Measurements from ENCODE around the gene MYH4.

Gene MYH4

DNA sequence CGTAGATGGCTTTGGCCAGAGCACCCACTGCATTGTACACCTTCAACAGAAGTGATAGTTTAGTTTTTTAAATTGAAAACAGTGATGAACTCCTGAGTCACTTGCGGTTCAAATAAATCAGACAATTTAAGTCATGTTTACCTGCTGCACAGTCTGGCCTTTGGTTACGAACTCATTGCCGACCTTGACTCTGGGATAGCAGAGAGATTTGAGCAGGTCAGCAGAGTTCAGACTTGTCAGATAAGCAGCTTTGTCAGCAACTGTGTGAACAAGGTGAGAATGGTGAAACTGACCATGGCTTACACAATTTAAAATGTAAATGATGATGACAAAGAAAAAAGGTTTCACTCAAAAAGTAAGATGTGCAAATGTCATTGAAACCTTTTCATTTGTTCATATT, 9.3 kb downstream of the MYH4 start:
- no peak for DNase-seq (ENCODE audit: low read depth)
- TF ChIP-seq CTCF (IDR thresholded peaks at IDR 0.05; ENCODE audit: low read depth, low read length, missing control alignments): no peak
- no peak overlapping the region for H3K4me3 ChIP-seq (ENCODE audit: low read depth, low read length)

DNA sequence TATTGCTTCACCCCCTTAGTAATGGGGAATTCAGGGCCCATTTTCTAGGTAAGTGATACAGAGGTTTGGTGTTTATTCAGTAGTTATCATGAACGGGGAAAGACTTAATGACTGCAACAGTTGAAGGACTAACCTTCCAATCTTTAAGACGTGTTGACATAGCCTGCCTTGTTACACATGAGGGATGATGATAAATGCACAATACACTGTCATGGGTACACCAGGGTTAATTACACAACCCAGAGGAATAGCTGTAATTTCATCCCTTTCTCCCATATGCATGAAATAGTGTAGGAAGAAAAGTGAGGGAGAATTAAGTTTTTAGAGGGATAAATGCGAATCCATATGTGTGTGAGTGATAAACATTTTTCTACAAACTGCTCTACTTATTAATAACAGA, 10.7 kb downstream of the MYH4 start:
- TF ChIP-seq CTCF (IDR thresholded peaks at IDR 0.05; ENCODE audit: low read depth, low read length, missing control alignments): no peak
- no peak for DNase-seq (ENCODE audit: low read depth)
- no peak overlapping the region for H3K4me3 ChIP-seq (ENCODE audit: low read depth, low read length)

DNA sequence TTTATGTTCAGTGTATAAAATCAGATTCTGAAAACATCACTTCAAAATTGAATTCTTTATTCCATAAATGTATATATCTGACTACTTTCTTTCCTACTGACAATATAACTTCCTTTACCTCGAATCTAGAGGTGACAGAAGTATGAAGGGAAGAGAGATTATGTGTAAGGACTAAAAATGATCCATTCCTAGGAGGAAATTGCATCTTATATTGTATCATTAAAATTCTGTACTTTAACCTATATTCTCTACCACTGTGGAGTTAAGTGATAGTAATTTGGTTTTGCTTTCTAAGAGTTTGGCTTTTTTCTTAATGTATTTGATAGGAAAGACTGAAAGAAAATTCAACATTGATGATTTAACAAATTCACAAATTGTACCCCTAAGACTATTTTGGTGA, 11.4 kb downstream of the MYH4 start:
- H3K4me3 ChIP-seq (ENCODE audit: low read depth, low read length): no peak overlapping the region
- no peak for DNase-seq (ENCODE audit: low read depth)
- TF ChIP-seq CTCF (IDR thresholded peaks at IDR 0.05; ENCODE audit: low read depth, low read length, missing control alignments): no peak

GRCh38 chr17:10447026-10447931, 22.1 kb downstream of the MYH4 start:
- no peak overlapping the region for H3K4me3 ChIP-seq (ENCODE audit: low read depth, low read length)
- TF ChIP-seq CTCF (IDR thresholded peaks at IDR 0.05; ENCODE audit: low read depth, low read length, missing control alignments): no peak
- no peak for DNase-seq (ENCODE audit: low read depth)

DNA sequence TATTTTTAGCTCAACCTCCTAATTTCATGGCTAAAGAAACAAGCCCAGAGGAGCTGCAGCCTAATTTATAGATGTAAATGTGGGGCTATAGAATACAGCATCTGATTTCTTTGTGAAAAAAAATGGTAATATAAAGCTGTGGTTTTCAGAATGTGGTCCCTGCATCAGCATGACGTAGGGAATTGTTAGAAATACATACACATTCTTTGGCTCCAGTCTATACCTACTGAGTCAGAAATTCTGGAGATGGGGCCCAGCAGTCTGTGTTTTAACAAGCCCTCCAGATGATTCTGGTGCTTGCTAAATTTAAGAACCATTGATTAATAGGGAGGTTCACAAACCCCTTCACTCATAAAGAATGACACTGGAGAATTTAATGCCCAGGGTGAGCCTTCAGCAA, 29.5 kb downstream of the MYH4 start:
- H3K4me3 ChIP-seq (ENCODE audit: low read depth, low read length): no peak overlapping the region
- DNase-seq (ENCODE audit: low read depth): no peak
- no peak for TF ChIP-seq CTCF (IDR thresholded peaks at IDR 0.05; ENCODE audit: low read depth, low read length, missing control alignments)

- no peak for TF ChIP-seq CTCF (IDR thresholded peaks at IDR 0.05; ENCODE audit: low read depth, low read length, missing control alignments)
- no peak overlapping the region for H3K4me3 ChIP-seq (ENCODE audit: low read depth, low read length)
- no peak for DNase-seq (ENCODE audit: low read depth)
These were observed 34.3 kb downstream of the MYH4 start for GRCh38 chr17:10435096-10435495.
